Measurements from ENCODE around the gene TBCEL.

Gene TBCEL

DNA sequence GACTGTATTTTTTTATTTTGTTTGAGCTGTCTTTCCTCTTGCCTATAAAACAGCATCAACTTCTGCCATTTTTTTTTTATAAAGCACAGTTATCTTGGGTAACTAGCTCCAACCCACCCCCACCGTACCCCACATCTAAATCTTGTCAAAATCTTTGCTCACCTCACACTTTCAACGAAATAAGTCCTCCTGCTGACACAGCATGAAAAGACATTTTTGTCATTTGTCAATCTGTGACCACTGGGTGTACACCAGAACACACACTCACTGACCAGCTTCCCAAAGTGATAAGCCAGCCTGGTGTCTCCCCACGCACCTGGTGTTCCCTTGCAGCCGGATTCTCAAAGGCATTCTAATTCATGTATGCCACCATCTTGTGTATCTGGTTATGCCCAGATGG, 75.5 kb downstream of the TBCEL start:
- TF ChIP-seq, protein P1, sequence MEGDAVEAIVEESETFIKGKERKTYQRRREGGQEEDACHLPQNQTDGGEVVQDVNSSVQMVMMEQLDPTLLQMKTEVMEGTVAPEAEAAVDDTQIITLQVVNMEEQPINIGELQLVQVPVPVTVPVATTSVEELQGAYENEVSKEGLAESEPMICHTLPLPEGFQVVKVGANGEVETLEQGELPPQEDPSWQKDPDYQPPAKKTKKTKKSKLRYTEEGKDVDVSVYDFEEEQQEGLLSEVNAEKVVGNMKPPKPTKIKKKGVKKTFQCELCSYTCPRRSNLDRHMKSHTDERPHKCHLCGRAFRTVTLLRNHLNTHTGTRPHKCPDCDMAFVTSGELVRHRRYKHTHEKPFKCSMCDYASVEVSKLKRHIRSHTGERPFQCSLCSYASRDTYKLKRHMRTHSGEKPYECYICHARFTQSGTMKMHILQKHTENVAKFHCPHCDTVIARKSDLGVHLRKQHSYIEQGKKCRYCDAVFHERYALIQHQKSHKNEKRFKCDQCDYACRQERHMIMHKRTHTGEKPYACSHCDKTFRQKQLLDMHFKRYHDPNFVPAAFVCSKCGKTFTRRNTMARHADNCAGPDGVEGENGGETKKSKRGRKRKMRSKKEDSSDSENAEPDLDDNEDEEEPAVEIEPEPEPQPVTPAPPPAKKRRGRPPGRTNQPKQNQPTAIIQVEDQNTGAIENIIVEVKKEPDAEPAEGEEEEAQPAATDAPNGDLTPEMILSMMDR (IDR thresholded peaks at IDR 0.05; ENCODE audit: low read depth, low read length): no peak
- no peak for DNase-seq (ENCODE audit: low read depth in 2 of 2)
- no peak overlapping the region for H3K4me3 ChIP-seq (replicated peaks in 1 of 2; ENCODE audit: low read depth in 2 of 2, low read length in 2 of 2)

DNA sequence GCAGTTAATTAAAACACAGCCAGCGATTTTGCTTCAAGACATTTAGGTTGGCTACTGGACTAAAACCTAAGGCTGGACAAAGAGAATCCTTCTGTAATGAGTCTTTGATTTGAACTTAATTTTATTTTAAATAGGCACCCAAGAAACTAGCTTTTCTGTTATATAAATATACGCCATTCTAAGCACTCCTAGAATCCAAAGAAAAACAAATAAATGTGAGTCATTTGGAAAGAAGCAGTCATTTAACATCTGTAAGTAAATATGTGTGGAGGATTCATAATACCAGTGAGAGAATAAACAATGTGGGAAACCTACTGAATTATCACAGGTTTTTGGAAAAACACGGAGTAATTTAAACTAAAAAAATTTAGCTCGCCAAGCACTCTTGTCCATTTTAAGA, 76.0 kb downstream of the TBCEL start:
- peak in 1 of 2 donors; percentile 9 for DNase-seq (ENCODE audit: low read depth in 2 of 2)

DNA sequence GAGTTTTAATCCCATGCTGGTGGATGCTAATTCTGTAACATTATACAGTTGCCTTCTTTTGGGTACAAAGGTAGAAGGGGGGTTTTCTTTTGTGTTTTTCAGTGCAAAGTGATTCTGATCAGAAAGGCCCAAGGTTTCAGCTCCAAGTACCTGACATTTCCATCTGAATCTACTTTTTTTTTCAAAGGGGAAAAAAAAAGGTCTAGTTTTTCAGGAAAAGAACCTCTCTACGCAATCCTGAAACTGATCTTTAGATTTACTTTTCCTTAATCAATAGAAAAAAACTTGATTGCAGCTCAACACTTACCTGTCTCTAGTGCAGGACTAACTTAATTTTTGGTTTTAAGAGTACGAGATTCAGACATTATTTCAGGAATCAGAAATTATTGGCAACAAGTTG, 77.0 kb downstream of the TBCEL start, which contains the start of gene TECTA:
Gene TECTA (plus strand): TSS at position 301 of the 400 bp plus-strand sequence. CDS start 1,423 bp downstream, outside the sequence.
- TF ChIP-seq, protein P1 (IDR thresholded peaks at IDR 0.05; ENCODE audit: low read depth, low read length): no peak
- DNase-seq (ENCODE audit: low read depth in 2 of 2): no peak
- H3K4me3 ChIP-seq (replicated peaks in 1 of 2; ENCODE audit: low read depth in 2 of 2, low read length in 2 of 2): no peak within 1 kb of the TSS

More for the DNA sequence above, 76.0 kb downstream of the TBCEL start:
- TF ChIP-seq, protein P1 (IDR thresholded peaks at IDR 0.05; ENCODE audit: low read depth, low read length): no peak
- no peak overlapping the region for H3K4me3 ChIP-seq (replicated peaks in 1 of 2; ENCODE audit: low read depth in 2 of 2, low read length in 2 of 2)

DNA sequence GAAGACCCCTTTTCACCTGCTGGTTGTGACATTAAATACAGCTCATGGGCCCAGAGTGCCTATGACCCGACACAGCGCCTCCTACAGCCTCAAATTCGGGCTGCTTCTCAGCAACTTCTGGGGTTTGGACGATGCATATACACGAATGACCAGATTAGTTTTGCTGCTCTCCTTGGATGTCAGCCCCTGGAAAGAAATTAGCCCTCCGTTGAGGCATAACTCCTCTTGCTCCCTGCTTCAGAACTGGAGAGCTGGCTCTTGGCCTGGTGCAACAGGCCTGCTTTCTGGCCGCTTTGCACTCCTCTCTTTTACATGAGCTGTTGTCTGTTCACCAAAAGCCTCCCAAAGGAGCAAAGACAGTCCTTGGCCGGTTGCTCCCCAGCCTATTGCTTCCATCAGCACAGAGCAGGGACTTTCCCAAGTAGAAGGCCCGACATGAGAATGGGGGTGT, 80.4 kb downstream of the TBCEL start:
- no peak overlapping the region for H3K4me3 ChIP-seq (replicated peaks in 1 of 2; ENCODE audit: low read depth in 2 of 2, low read length in 2 of 2)
- TF ChIP-seq, protein P1 (IDR thresholded peaks at IDR 0.05; ENCODE audit: low read depth, low read length): peak; percentile 24
- no peak for DNase-seq (ENCODE audit: low read depth in 2 of 2)

DNA sequence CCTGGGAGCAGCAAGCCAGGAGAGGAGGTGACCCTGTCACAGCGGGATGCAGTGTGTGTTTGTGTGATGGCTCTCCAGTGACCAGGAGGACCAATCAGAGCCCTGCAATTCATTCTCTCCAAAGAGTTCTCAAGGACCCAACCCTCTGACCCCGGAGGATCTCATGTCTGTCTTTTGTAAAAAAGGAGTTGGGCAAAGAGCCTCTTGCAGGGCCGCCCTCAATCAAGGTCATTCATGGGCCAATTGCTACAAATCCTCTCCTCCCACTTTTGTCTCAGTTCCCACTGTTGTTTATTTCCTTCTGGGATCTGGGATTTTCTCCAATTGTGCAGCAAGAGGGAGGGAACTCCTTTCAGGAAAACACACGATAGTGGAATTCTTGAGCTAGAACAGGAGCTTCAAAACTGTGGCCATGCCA, 81.2 kb downstream of the TBCEL start:
- DNase-seq (ENCODE audit: low read depth in 2 of 2): peak in 1 of 2 donors; percentile 75
- TF ChIP-seq, protein P1 (IDR thresholded peaks at IDR 0.05; ENCODE audit: low read depth, low read length): no peak
- no peak overlapping the region for H3K4me3 ChIP-seq (replicated peaks in 1 of 2; ENCODE audit: low read depth in 2 of 2, low read length in 2 of 2)

DNA sequence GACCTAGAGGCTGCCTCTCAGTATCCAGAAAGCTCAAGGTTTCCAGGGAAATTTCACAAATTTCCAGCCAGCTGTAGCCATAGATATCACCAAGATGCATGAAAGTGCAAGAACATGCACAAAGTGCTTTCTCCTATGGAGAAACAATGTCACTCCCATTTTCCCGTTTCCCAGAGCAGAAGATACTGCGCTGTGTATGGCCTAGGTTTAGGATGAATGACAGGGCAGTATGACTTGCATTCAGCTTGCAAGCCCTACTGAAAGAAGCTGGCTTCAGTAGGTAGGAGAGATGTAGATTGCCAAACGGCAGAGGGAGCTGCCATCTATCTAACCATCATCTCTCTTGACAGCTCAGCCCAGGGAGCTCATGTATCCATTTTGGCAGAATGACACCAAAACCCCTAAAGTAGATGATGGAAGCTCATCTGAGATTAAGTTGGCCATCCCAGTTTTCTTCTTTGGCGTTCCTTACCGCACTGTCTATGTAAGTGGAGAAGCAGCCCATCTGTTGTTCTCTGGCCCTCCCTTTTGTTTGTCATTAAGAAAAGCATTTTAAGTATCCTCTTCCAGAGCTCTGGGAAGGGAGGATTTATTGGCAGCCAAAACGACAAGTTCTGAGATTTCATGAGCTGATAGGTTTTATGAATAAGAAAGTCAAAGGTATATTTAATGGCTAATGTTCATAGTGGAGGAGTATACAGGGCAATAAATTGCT, 81.7 kb downstream of the TBCEL start:
- DNase-seq (ENCODE audit: low read depth in 2 of 2): no peak

More for the DNA sequence above, 81.7 kb downstream of the TBCEL start:
- TF ChIP-seq, protein P1 (IDR thresholded peaks at IDR 0.05; ENCODE audit: low read depth, low read length): no peak
- no peak overlapping the region for H3K4me3 ChIP-seq (replicated peaks in 1 of 2; ENCODE audit: low read depth in 2 of 2, low read length in 2 of 2)

Measured in cardiac fibroblast (primary cell).